Astrocyte (in vitro differentiated cells and primary cell): ENCODE measurements around the gene PM20D2.

ENCODE experiments used
- CTCF ChIP-seq: IDR thresholded peaks from 2 replicates; pipeline ENCODE4 v1.5.1; 2011; ENCODE audit warnings: low read depth, mild to moderate bottlenecking, inconsistent platforms, low read length, moderate library complexity; ENCODE audit not compliant: insufficient read depth
- EZH2 ChIP-seq: IDR thresholded peaks from 2 replicates; pipeline ENCODE4 v1.6.1; 2012; ENCODE audit warnings: mild to moderate bottlenecking, low read length, inconsistent platforms; ENCODE audit not compliant: insufficient read depth

GRCh38 chr6:89205819-89206218 lies 60.0 kb downstream of the PM20D2 start:
- TF ChIP-seq CTCF (no peak), EZH2 (no peak)
